Measurements from ENCODE around the gene ITIH5.

GRCh38 chr10:7551289-7551688, 115.5 kb downstream of the ITIH5 start:
- TF ChIP-seq CTCF (IDR thresholded peaks at IDR 0.05): no peak
- TF ChIP-seq EP300 (IDR thresholded peaks at IDR 0.05): no peak
